HG03045 (cell line): ENCODE data around the gene GCNT2.
A peak's percentile ranks its signal among the peaks of the same experiment; 100 is the strongest.
"Not testable (repeated sequence)": the region's sequence is repeated elsewhere in the genome, so short reads cannot be mapped to it uniquely, and the experiment has no call there.

Experiments used
- ATAC-seq: cut with Tn5 transposase; IDR thresholded peaks from one replicate; pipeline ENCODE4 v1.9.1; 2021; ENCODE audit warnings: mild to moderate bottlenecking, moderate library complexity; ENCODE audit not compliant: unreplicated experiment

GCNT2 gene

DNA sequence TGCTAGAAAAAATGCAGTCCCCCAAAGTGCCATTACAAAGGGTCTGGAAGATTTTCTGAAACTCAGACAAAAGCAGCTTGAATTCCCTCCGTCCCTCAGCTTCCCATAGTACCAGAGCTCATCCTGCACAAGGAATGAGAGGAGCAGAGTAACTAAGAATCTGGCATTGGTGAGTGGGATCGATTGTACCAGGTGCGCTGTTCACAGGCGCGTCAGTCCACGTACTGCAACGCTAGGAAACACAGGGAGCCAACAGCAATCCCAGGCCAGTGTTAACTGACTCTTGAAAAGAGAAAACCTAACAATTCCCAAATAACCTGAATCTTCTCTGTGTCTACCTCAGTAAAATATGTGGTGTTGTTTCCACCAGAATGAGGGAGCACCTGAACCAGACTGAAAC, 77.9 kb downstream of the GCNT2 start:
- no peak for ATAC-seq

DNA sequence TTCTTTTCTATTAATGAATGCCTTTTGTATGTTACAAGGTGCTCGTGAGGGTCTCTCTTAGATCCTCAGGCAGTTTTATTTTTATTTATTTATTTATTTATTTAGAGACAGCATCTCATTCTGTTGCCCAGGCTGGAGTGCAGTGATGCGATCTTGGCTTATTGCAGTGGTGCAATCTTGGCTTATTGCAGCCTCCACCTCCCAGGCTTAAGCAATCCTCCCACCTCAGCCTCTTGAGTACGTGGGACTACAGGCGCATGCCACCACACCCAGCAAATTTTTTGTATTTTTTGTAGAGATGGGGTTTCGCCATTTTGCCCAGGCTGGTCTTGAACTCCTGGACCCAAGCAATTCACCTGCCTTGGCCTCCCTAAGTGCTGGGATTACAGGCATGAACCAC, 79.5 kb downstream of the GCNT2 start:
- not testable (repeated sequence) for ATAC-seq

- no peak for ATAC-seq
These were observed 82.1 kb downstream of the GCNT2 start for GRCh38 chr6:10603219-10603618.

DNA sequence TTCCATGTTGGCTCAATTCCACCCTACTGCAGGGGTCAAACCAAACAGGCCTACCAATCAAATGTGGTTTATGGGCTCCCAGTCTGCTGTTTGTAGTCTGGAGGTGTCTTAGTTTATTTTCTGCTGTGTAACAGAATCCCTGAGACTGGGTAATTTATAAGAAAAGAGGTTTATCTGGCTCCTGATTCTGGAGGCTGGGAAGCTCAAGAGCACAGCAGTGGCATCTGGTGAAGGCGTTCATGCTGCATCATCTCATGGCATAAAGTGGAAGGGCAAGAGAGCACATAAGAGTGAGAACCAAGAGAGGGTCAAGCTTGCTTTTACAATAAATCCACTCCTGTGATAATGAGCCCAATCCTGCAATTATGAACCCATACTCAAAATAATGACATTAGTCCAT, 87.9 kb downstream of the GCNT2 start:
- ATAC-seq, result no peak

GRCh38 chr6:10610289-10610688, 89.1 kb downstream of the GCNT2 start:
- ATAC-seq, result no peak

- no peak for ATAC-seq
These were observed 91.0 kb downstream of the GCNT2 start for GRCh38 chr6:10612161-10612560.

DNA sequence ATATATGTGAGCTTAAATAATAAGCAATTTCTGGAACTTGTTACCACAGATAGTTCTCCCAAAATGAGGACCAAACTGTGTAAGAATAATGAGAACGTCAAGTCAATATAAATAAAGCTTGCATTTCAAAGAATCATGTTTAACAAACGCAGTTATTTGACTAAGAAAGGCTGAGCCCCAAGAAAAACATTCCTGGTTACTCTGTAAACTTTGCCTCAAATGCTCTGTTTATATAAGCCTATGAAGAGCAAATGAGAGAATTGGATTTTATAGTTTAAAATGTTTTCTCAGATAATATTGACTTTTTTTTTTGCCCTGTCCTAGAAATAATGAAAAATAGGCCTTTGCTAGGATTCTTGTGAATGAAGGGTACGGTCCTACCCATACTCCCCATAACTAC, 91.9 kb downstream of the GCNT2 start:
- ATAC-seq, result no peak

GRCh38 chr6:10613723-10614122, 92.6 kb downstream of the GCNT2 start:
- no peak for ATAC-seq

- ATAC-seq, result no peak
These were observed 94.5 kb downstream of the GCNT2 start for GRCh38 chr6:10615675-10616074.

- not testable (repeated sequence) for ATAC-seq
These were observed 95.1 kb downstream of the GCNT2 start for GRCh38 chr6:10616266-10616665.

- no peak for ATAC-seq
These were observed 96.0 kb downstream of the GCNT2 start for GRCh38 chr6:10617008-10617696.

DNA sequence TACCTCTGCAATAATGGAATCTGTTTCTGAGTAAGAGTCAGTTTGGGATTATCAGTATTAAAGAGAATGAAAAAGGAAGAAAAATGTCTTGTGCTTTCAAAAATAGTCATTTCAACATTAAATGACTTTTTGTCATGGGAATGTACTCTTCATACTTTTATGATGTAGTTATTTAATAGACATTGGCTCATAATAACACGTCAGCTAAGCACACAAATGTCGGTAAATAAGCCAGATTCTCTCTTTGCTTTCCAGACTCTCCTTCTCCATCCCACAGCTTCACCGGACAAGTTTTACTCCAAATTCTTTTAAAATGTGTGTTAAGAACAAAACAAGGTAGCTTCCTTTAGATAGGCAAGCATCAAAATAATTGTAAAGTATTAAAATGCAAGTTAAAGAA, 97.3 kb downstream of the GCNT2 start:
- no peak for ATAC-seq

- ATAC-seq, result no peak
These were observed 100.1 kb downstream of the GCNT2 start for GRCh38 chr6:10621213-10621612.

DNA sequence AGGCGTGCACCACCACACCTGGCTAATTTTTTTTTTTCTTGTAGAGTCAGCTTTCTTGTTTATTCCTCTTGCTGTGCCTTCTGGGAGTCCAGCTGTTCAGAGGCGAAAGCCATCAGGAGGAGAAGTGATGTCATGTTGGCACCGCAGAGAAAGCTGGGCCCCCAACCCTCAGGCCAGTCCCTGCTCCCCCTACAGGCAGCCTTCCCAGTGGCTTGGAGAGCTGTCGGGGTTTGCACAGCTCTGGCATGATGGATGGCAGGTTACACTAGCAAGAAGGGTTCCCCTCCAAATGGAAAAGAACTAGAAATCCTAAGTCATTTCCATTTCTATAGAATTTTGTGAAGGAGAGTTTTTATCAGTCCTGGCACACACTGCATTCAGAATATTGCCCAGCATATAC, 100.7 kb downstream of the GCNT2 start:
- ATAC-seq, result no peak

DNA sequence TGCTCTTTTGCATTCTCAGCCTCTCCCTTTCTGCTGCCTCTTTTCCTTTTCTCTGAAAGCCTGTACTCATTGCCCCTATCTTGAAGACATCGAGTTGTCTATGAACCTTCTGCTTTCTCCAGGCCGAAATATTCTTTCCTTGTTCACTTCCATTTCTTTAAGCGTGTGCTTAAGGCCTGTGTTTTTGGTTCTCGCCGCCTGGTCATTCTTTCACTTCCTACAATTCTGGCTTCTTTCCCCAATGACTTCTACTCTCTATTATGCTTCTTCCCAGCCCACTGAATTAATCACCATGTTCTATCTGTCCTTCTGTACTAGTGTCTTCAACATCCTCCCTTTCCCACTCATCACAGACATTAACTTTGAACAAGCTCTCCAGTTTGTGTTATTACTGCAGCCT, 103.7 kb downstream of the GCNT2 start:
- no peak for ATAC-seq

DNA sequence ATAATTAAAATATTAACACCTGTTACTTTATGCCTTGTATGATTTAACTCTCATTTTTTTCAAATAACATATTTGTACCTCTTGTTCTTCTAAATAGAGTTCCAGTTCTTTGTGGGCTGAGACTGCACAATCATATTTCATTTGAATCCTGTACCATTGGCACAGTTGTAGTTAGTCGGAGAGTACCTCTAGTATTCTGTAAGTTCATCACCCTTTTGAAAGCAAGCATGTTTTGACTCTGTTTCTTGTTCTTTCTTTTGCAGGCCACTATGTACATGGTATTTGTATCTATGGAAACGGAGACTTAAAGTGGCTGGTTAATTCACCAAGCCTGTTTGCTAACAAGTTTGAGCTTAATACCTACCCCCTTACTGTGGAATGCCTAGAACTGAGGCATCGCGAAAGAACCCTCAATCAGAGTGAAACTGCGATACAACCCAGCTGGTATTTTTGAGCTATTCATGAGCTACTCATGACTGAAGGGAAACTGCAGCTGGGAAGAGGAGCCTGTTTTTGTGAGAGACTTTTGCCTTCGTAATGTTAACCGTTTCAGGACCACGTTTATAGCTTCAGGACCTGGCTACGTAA, 105.1 kb downstream of the GCNT2 start:
- ATAC-seq, result no peak

DNA sequence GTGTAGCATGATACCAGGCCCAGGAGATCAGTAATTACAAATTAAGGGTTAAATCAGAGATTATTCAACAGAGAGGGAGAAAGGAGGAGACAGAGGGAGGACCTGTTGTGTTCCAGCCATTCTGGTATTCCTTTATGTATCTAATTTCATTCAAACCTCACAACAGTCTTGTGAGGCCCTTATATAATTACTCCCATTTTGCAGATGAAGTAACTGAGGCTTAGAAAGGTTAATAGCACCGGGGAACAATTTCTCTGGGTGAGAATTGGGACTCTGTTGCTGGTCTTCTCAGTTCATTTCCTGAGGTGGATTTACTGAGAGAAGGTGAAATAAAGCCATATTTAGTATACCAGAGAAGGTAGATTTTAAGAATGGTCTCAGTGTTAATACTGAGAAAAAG, 106.6 kb downstream of the GCNT2 start:
- no peak for ATAC-seq

- ATAC-seq, result no peak
These were observed 109.0 kb downstream of the GCNT2 start for GRCh38 chr6:10630178-10630577.

- peak; percentile 66 for ATAC-seq
These were observed 112.1 kb downstream of the GCNT2 start for GRCh38 chr6:10633216-10633615.

GRCh38 chr6:10640412-10640811, 119.3 kb downstream of the GCNT2 start:
- no peak for ATAC-seq

DNA sequence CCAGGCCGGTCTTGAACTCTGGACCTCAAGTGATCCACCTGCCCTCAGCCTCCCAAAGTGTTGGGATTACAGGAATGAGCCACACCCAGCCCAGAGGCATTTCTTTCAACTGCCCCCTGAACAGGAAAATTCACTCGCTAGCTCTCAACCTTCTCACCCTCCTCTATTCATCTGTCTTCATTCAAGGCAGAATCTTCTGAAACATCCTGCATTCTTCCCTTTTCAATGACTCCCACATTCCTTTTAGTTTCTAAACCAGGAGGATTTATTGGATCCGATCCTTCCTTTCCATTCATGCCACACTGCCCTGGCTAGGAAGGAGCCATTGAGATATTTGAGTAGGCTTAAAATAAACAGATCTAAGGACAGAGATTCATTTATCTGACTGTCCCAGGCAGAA, 120.4 kb downstream of the GCNT2 start:
- ATAC-seq, result no peak

GRCh38 chr6:10643201-10643651, 122.1 kb downstream of the GCNT2 start:
- no peak for ATAC-seq

- no peak for ATAC-seq
These were observed 123.1 kb downstream of the GCNT2 start for GRCh38 chr6:10644225-10644624.
